Smooth muscle cell (in vitro differentiated cells): ENCODE data around the gene FGF12. TPM values are rescaled to one million over a fixed set of nuclear protein-coding genes. Genes with fewer than 3 reads are reported as not detected.

Source experiments
- DNase-seq: peaks from one replicate; lab custom pipeline; 2025; ENCODE audit not compliant: unreplicated experiment; lab: John Stamatoyannopoulos, UW
- H2AFZ ChIP-seq: fragments of 200-600 bp; sonication (generic); 2 replicates; pipeline ENCODE4 v1.6.0; 2016; ENCODE audit warnings: antibody characterized with exemption, low read depth, mild to moderate bottlenecking
- H3F3A ChIP-seq: fragments of 200-600 bp; sonication (generic); 2 replicates; pipeline ENCODE4 v1.6.0; 2017; ENCODE audit warnings: antibody characterized with exemption, low read depth
- H3K27ac ChIP-seq: fragments of 200-600 bp; sonication (generic); 2 replicates; pipeline ENCODE4 v1.5.1; 2016; ENCODE audit warnings: low read depth, mild to moderate bottlenecking
- H3K27me3 ChIP-seq: fragments of 200-600 bp; sonication (generic); 2 replicates; pipeline ENCODE4 v1.6.1; 2016; ENCODE audit warnings: low read depth, mild to moderate bottlenecking
- H3K36me3 ChIP-seq: fragments of 200-600 bp; sonication (generic); 2 replicates; pipeline ENCODE4 v1.5.1; 2016; ENCODE audit warnings: low read depth
- H3K4me1 ChIP-seq: fragments of 200-600 bp; sonication (generic); 2 replicates; pipeline ENCODE4 v1.5.1; 2016; ENCODE audit warnings: low read depth
- H3K4me2 ChIP-seq: fragments of 200-600 bp; sonication (generic); 2 replicates; pipeline ENCODE4 v1.6.0; 2016; ENCODE audit warnings: mild to moderate bottlenecking
- H3K4me3 ChIP-seq: fragments of 200-600 bp; sonication (generic); 2 replicates; pipeline ENCODE4 v1.5.1; 2016; ENCODE audit warnings: mild to moderate bottlenecking
- H3K79me2 ChIP-seq: fragments of 200-600 bp; sonication (generic); 2 replicates; pipeline ENCODE4 v1.6.0; 2016; ENCODE audit warnings: low read depth, mild to moderate bottlenecking
- H3K9ac ChIP-seq: fragments of 200-600 bp; sonication (generic); 2 replicates; pipeline ENCODE4 v1.6.0; 2016; ENCODE audit warnings: low read depth
- H3K9me3 ChIP-seq: fragments of 200-600 bp; sonication (generic); replicated peaks from 2 replicates; pipeline ENCODE4 v1.5.1; 2016; ENCODE audit warnings: low read depth
- H4K20me1 ChIP-seq: fragments of 200-600 bp; sonication (generic); 2 replicates; pipeline ENCODE4 v1.6.0; 2016; ENCODE audit warnings: low read depth
- WGBS: methylation state at CpG from one replicate; pipeline ENCODE4 v1.1.7; 2016; ENCODE audit warnings: low lambda C conversion rate; 5-methylcytosine and 5-hydroxymethylcytosine counted together
- polyA plus RNA-seq: library from polyadenylated mRNA; unstranded; fragments of >200 nt; fragmentation: Nextera tagmentation; extraction: Ambion mirVana; gene quantifications from 2 replicates; pipeline ENCODE4 v1.2.1, GENCODE V29; 2016
- total RNA-seq: library from RNA; depleted of rRNA; stranded (reverse); fragments of >200 nt; gene quantifications from 2 replicates; pipeline ENCODE4 v1.2.3, GENCODE V29; 2014
- TF ChIP-seq, protein P1 (sequence below): fragments of 200-600 bp; sonication (generic); IDR thresholded peaks from 2 replicates; pipeline ENCODE4 v1.5.1; 2017; ENCODE audit warnings: borderline replicate concordance, mild to moderate bottlenecking, antibody characterized with exemption; ENCODE audit not compliant: insufficient read depth, poor library complexity, severe bottlenecking

The FGF12 gene
- total and polyA plus RNA-seq, 2 experiments from 2014 or later = 0.47 to 1.0 TPM

GRCh38 chr3:192128060-192128459 lies 599.3 kb downstream of the FGF12 start:
- 80% methylated on average over 4 of the region's 4 CpGs for WGBS
- H3F3A ChIP-seq = no peaks in the 10 kb centered on the region
- no peak overlapping the region for H3K27ac ChIP-seq
- TF ChIP-seq, protein P1, sequence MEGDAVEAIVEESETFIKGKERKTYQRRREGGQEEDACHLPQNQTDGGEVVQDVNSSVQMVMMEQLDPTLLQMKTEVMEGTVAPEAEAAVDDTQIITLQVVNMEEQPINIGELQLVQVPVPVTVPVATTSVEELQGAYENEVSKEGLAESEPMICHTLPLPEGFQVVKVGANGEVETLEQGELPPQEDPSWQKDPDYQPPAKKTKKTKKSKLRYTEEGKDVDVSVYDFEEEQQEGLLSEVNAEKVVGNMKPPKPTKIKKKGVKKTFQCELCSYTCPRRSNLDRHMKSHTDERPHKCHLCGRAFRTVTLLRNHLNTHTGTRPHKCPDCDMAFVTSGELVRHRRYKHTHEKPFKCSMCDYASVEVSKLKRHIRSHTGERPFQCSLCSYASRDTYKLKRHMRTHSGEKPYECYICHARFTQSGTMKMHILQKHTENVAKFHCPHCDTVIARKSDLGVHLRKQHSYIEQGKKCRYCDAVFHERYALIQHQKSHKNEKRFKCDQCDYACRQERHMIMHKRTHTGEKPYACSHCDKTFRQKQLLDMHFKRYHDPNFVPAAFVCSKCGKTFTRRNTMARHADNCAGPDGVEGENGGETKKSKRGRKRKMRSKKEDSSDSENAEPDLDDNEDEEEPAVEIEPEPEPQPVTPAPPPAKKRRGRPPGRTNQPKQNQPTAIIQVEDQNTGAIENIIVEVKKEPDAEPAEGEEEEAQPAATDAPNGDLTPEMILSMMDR = no peak
- no peaks in the 10 kb centered on the region for H3K36me3 ChIP-seq
- H4K20me1 ChIP-seq = no peaks in the 10 kb centered on the region
- H3K9me3 ChIP-seq = no peaks in the 10 kb centered on the region
- no peak overlapping the region for H2AFZ ChIP-seq
- H3K4me1 ChIP-seq = no peaks in the 10 kb centered on the region
- H3K79me2 ChIP-seq = no peaks in the 10 kb centered on the region
- no peak overlapping the region for H3K4me3 ChIP-seq
- H3K27me3 ChIP-seq = no peaks in the 10 kb centered on the region
- DNase-seq = no peak
- H3K9ac ChIP-seq = no peak overlapping the region
- H3K4me2 ChIP-seq = no peak overlapping the region

DNA sequence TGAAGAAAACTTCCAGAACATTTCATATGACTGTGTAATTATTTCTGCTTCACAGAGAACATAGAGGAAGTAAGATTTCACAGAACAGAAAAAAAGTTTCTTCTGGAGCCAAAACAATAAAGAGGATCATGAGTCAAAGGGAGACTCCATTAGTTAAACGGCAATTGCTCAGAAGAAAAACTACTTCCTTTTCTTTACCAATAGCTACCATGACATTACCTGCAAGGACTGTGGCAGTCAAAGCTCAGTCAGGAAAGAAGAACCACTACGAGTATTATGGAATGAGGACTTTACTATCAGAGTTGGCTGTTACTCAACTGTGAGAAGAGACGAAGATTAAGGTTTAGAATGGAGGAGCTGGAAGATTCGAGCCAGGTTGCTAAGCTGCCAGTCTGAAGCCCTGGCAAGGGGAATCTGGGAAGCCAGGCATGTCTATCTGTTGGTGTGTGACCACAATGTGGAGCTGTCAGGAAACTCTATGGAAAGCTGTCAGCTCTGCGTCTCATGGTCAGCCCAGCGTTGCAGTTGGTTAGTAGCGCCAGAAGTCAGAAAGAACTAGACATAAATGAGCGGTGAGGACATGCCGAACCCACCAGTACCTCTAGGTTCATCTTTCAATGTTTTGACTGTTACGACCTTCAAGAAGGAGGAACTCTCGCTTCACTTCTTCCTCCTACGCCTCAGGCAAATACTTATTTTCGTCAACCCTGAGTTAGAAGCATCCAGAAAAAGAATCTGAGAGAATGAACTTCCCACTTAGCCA lies 604.3 kb downstream of the FGF12 start:
- Histone ChIP-seq H3K4me2 (no peak overlapping the region), H3K36me3 (no peaks in the 10 kb centered on the region), H3K4me3 (no peak overlapping the region), H4K20me1 (no peaks in the 10 kb centered on the region), H3K27me3 (no peaks in the 10 kb centered on the region), H3K9me3 (no peaks in the 10 kb centered on the region), H3K27ac (no peak overlapping the region), H2AFZ (no peak overlapping the region), H3F3A (no peaks in the 10 kb centered on the region), H3K79me2 (no peaks in the 10 kb centered on the region), H3K9ac (no peak overlapping the region), H3K4me1 (no peaks in the 10 kb centered on the region)
- WGBS = 92% methylated on average over 13 of the region's 13 CpGs
- TF ChIP-seq, protein P1 = no peak
- no peak for DNase-seq

- H3K9ac ChIP-seq = no peak overlapping the region
- H3K27me3 ChIP-seq = no peaks in the 10 kb centered on the region
- H3F3A ChIP-seq = no peaks in the 10 kb centered on the region
- DNase-seq = no peak
- no peak overlapping the region for H3K4me3 ChIP-seq
- 92% methylated on average over 3 of the region's 3 CpGs for WGBS
- H4K20me1 ChIP-seq = no peaks in the 10 kb centered on the region
- no peak overlapping the region for H2AFZ ChIP-seq
- no peaks in the 10 kb centered on the region for H3K9me3 ChIP-seq
- no peak overlapping the region for H3K4me2 ChIP-seq
- TF ChIP-seq, protein P1 = no peak
- no peaks in the 10 kb centered on the region for H3K4me1 ChIP-seq
- H3K79me2 ChIP-seq = no peaks in the 10 kb centered on the region
- no peaks in the 10 kb centered on the region for H3K36me3 ChIP-seq
- H3K27ac ChIP-seq = no peak overlapping the region
These were observed 605.4 kb downstream of the FGF12 start for GRCh38 chr3:192121923-192122322.

DNA sequence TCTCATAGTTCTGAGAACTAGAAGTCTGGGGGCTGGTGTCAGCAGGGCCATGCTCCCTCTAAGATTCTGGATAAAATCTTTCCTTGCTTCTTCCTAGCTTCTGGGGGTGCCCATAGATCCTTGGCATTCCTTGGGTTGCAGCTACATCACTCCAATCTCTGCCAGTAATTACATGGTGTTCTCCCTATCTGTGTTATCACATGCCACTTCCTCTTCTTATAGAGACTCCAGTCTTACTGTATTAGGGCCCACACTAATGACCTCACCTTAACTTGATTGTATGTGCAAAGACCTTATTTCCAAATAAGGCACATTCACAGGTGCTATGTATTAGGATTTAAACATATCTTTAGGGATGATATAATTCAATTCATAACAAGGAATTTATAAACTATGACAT lies 618.5 kb downstream of the FGF12 start:
- H3K36me3 ChIP-seq = no peaks in the 10 kb centered on the region
- no peaks in the 10 kb centered on the region for H4K20me1 ChIP-seq
- no peak overlapping the region for H3K4me2 ChIP-seq
- H2AFZ ChIP-seq = no peak overlapping the region
- TF ChIP-seq, protein P1 = no peak
- no peaks in the 10 kb centered on the region for H3K27me3 ChIP-seq
- no peak overlapping the region for H3K4me3 ChIP-seq
- H3K9me3 ChIP-seq = no peaks in the 10 kb centered on the region
- DNase-seq = no peak
- no peak overlapping the region for H3K9ac ChIP-seq
- no peaks in the 10 kb centered on the region for H3F3A ChIP-seq
- no peak overlapping the region for H3K27ac ChIP-seq
- no peaks in the 10 kb centered on the region for H3K4me1 ChIP-seq
- H3K79me2 ChIP-seq = no peaks in the 10 kb centered on the region
